Retina (tissue), 1 donor: Measurements from ENCODE around the gene SMCO2.
A peak's percentile ranks its signal among the peaks of the same experiment; 100 is the strongest.

Source experiments
- DNase-seq: peaks from one replicate; pipeline ENCODE4 v3.0.0-alpha.2; 2016

The SMCO2 gene

GRCh38 chr12:27502021-27502435 lies 55.5 kb downstream of the SMCO2 start:
- DNase-seq = no peak

DNA sequence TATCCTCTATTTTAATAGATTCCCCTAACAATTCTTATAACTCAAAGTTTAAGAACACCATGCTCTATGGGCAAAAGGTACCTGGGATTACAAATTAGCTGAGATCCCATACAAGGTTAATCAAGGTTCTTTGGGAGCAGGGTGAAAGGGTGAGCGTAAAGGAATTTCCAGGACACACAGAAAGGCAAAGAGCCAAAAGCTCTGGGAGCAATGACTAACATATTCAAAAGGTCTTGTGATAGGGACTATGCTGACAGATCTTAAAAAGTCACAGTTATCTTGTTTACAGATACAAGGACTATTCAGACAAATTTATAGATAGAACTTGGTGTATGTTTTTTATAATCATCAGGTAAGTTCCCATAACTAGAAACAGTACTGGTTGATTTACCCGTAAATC lies 58.0 kb downstream of the SMCO2 start:
- no peak for DNase-seq

DNA sequence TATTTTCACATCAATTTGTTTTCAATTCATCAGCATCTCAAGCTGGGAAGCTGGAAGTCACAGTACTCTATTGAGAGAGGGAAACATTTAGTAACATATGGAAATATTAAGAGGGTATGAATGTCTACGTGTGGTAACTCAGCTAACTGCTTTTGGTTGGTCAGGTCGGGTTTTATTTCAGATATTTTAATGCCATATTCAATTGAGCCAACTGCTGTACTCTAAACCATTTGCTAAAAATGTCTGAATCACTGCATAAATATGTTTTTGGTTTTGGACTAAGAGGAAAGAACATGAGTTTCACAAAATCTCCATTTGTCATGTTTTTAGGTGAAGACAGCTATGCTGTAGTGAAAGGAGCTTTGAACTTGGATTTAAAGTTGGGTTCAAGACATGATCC lies 58.6 kb downstream of the SMCO2 start:
- no peak for DNase-seq

GRCh38 chr12:27505761-27506160 lies 59.2 kb downstream of the SMCO2 start:
- no peak for DNase-seq

DNA sequence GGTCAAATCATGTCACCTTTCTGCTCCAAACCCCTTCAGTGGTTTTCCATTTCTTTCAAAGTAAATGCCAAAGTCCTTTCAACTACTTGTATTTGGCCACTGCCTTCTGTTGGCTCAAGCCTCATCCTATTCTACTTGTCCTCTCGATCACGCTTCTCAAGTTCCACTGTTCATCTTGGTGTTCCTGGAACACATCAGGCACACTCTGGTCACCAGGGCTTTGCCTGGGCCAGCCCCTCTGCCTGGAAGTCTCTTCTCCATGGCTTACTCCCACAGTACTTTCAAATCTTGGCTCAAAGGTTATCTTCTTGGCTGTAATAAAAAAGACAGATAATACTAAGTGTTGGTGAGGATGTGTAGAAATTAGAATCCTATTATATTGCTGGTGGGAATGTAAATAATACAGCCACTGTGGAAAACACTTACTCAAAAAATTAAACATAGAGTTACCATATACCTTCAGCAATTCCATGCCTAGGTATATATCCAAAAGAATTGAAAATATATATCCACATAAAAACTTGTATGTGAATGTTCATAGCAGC lies 60.2 kb downstream of the SMCO2 start:
- no peak for DNase-seq

- DNase-seq = no peak
Observed at GRCh38 chr12:27508736-27509431, 62.3 kb downstream of the SMCO2 start.

- DNase-seq = no peak
Observed at GRCh38 chr12:27511031-27511722, 64.6 kb downstream of the SMCO2 start.

DNA sequence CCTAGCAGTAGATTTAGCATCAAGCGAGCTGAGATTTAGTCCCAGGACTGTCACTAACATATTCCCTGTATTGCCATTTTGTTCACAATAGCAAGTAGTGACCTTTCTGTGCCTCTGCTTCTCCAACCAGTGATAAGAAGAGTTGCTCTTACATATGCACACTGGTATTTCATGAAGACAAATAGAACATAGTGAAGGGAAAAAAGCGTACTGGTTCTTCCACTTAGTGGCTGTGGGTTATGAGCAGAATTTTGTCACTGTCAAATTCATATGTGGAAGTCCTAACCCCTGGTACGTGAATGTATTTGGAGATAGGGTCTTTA lies 65.1 kb downstream of the SMCO2 start:
- DNase-seq = no peak

- no peak for DNase-seq
Observed at GRCh38 chr12:27513155-27513824, 66.8 kb downstream of the SMCO2 start.

- no peak for DNase-seq
Observed at GRCh38 chr12:27515671-27516070, 69.1 kb downstream of the SMCO2 start.

DNA sequence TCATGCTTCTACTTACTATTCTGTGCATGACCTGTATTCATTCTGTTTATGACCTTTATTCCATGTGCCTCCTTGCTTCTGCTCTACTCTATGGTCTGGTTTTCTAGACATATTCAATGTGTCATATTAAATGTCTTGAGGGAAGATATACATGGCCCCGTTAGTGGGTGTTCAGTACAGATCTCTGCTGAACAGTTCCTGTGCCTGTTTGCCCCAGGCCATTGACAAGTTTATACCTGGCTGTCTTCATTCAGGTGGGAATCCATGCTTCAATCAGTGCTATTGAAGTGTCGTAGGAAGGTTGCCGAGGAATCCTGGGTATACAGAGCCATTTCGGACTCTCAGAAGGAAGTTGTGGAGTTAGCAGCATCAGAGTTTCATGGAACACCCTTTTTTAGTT lies 70.1 kb downstream of the SMCO2 start:
- DNase-seq = no peak

- DNase-seq = no peak
Observed at GRCh38 chr12:27517546-27517945, 71.0 kb downstream of the SMCO2 start.

DNA sequence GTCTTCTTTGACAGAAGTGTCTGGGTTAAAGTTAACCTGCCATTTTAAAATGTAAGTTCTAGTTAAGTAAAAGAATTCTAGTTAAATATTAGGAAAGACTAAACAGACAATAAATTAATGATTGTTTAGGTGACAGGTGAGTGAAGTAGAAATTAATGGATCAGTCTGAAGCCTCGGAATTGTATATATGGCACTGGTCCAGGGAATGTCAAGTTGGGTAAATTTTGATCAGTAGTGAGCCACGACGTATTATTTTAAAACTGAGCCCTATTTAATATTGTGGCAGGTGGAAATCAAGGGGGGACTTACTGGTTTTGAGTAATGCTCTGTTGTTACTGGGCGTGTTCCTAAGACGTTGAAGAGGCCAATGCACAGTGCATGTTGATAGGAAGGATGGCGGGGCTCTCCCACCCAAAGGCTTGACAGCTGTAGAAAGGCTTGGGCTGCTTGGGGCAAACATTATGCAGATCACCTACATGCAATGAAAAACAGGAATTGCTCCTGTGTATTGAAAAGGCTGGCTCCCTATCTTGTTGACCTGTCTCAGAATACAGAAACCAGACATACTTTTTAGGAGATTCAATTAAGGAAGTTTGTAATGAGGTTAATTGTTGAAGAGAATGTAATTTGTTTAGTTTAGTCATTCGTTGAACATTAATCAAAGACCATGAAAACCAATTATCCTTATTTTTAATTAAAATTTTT lies 71.6 kb downstream of the SMCO2 start:
- no peak for DNase-seq

DNA sequence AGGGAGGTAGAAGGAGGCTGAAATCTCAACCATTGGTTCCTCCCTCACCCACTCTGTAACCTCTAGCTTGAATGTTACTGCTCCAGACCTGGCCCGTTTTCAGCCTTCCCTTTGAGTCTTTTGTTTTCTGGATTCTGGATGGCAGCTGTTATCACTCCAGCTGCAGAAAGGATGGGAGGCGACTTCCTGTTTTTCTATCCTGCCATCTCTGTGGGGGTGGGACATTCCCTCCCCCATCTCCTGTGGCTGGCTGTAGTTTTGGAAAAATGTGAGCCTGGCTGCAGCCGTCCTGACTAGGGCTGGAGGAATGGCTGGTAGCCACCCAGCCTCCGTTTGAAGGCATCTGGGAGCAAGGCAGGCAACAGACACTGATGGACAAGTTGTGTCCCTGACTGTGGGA lies 74.5 kb downstream of the SMCO2 start:
- no peak for DNase-seq

DNA sequence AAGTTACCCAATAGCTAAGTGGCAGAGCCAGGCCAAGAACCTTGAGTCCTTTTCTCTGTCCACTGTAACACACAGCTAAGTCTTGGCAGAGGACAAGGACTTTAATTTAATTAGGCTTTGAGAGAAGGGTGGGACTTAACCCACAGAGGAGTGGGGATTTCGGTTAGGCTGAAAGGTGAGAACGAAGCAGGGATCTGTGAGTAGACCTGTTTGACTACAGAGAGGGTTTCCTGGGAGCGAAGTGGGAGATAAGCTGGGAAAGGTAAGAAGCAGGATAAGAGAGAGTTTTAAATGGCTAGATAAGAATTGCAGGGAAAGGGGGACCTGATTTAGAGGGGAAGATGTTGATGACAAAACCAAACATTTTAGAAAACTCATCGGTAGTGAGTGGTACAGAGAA lies 75.4 kb downstream of the SMCO2 start:
- no peak for DNase-seq

DNA sequence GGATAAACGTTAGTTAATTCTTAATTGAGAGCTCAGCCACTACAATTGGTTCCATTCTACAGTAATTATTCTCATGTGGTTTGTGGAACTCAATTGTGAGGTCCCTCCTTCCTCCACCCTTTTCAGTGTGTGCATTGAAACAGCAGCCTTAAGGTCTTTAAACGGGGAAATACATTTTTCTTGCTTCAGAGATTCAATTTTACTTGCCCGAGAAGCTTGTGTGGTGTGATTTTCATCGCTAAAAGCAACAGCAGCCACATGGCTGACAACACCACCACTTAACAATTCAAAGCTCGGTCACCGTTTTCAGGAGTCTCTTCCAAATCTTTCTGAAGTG lies 76.7 kb downstream of the SMCO2 start:
- no peak for DNase-seq

- DNase-seq = peak; percentile 100
Observed at GRCh38 chr12:27523642-27524493, 77.3 kb downstream of the SMCO2 start, which contains the start of gene PPFIBP1. TSS of gene PPFIBP1 (plus strand) at chr12:27524206. CDS start at chr12:27633397, 109,191 bp downstream.

DNA sequence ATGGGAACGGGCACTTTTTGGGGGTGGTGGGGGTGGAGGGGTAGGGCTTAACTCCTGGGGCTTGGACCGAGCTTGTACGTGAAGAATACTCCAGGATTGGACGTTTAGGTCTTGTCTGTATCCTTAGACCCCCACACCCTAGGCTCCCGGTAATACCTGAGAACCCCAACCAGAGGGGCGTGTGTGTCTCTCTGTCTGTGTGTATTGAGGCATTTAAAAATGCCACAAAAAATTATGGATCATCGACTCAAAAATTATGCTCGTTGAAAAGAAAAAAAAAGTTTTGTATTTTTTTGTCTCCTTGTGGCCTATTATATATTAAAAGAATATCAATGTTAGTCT lies 77.9 kb downstream of the SMCO2 start:
- DNase-seq = no peak

DNA sequence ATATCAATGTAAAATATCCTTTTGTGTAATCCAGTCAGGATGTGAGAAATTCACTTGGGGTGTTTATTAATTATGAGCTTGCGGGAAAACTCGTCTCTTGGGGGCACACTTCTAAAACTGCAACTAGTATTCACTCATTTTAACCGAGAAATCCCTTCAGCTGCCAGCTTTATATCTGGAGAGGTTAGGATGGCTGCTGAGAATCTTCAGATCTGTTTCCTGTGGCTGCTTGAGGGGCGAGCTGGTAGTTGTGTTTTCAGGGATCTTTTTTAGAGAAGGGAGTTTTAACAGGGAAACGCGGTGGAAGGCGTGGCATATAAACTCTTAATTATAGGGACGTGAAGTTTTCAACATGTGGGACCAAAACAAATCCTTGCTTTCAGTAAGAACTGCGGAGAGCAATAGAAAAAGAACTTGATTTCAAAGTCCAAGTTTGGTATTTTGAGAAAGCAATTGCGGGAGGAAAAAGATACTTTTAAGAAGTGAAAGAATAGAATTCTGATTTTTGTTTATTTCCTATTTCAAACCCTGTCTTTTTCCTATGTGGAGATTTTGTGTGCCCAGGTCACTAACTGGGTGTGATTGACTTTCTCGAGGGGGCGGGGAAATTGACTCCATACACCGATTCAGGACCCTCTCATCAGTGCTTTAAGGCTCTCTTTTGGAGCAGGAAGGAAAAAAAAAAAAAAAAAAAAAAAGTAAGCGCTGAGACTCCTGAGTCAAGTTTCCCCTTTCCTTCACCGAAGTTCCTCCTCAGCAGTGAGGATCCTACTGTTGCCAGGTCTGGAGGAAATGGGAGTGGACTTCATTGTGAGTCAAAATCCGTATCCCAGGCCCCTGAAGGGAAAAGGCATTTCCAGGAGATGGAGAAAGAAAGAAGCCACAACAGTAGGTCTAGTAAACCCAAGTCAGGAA lies 78.6 kb downstream of the SMCO2 start:
- DNase-seq = peak; percentile 38

DNA sequence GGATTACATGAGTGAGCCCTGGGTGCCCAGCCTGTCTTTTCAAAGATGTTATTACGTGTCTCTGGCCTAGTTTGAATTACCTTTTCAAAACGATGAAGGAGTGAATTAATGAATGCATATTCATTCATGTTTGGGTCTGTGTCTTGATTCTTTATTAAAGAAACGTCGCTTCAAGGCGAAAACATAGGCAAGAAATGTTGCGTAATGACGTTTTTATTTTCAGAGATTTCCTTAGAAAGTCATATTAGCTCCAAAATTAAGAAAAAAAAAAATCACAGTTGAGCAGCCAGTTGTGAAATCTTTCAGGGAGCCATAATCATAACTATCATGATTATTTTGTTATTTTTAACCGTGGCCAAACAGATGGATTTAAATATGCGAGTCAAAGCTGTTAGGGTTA lies 81.0 kb downstream of the SMCO2 start:
- no peak for DNase-seq

GRCh38 chr12:27528788-27529187 lies 82.3 kb downstream of the SMCO2 start:
- DNase-seq = no peak
